Mesenteric fat pad (tissue), 1 donor: ENCODE measurements around the gene STAT5B. TPM values are rescaled to one million over a fixed set of nuclear protein-coding genes. Genes with fewer than 3 reads are reported as not detected.

Experiments
- total RNA-seq: library from RNA; stranded (reverse); fragmentation: NEBNext Ultra II Directional; extraction: Animal tissue kit (Norgen Biotek cat#: 25700); gene quantifications from one replicate; pipeline ENCODE4 v1.2.1, GENCODE V29; 2021
- donor health status: DM: yes; HTN: yes; CAD: no.

STAT5B gene
- total RNA-seq, 1 donor from 2014 or later, result 106 TPM

Other genes with a start within 250 kb of the STAT5B start
- 0.13 TPM for gene C17orf113, start 225.8 kb downstream of the STAT5B start, total RNA-seq
- not detected for gene ZNF385C, start 177.9 kb downstream of the STAT5B start, total RNA-seq
- 13.2 TPM for gene DHX58, start 163.7 kb downstream of the STAT5B start, total RNA-seq
- 36.2 TPM for gene KAT2A, start 155.0 kb downstream of the STAT5B start, total RNA-seq
- not detected for gene HSPB9, start 153.6 kb downstream of the STAT5B start, total RNA-seq
- 180 TPM for gene RAB5C, start 121.4 kb downstream of the STAT5B start, total RNA-seq
- 0.55 TPM for gene KCNH4, start 95.2 kb downstream of the STAT5B start, total RNA-seq
- not detected for gene HCRT, start 90.9 kb downstream of the STAT5B start, total RNA-seq
- 20.0 TPM for gene GHDC, start 81.9 kb downstream of the STAT5B start, total RNA-seq
- gene STAT5A, start 12.1 kb upstream of the STAT5B start, total RNA-seq, result 130 TPM
- gene STAT3, start 112.1 kb upstream of the STAT5B start, total RNA-seq, result 353 TPM
- gene CAVIN1, start 146.9 kb upstream of the STAT5B start, total RNA-seq, result 681 TPM
- 84.1 TPM for gene ATP6V0A1, start 182.5 kb upstream of the STAT5B start, total RNA-seq